A673 (cell line): Measurements from ENCODE around the gene EGLN2. TPM values are rescaled to one million over a fixed set of nuclear protein-coding genes. Genes with fewer than 3 reads are reported as not detected.

Source experiments
- BruUV-seq: library from RNA; stranded (reverse); fragments of 400-500 nt; replicated peaks from 2 replicates; lab custom pipeline; 2021; lab: Mats Ljungman, UMichigan
- CTCF ChIA-PET: fragments of 300-600 bp; sonication (Branson Sonifier 250); formaldehyde crosslinking; loops from one replicate; lab custom pipeline; 2022; ENCODE audit warnings: antibody characterized with exemption; lab: Charles Lee
- POLR2A ChIA-PET: fragments of 300-600 bp; sonication (Branson Sonifier 250); formaldehyde crosslinking; loops from one replicate; lab custom pipeline; 2022; ENCODE audit warnings: antibody characterized with exemption; ENCODE audit not compliant: low non-redundant PET; lab: Charles Lee
- DNase-seq: peaks from one replicate; pipeline ENCODE4 v3.0.0-alpha.2; 2015; ENCODE audit warnings: low spot score
- H3K27ac ChIP-seq: fragments of 200-600 bp; sonication (generic); 2 replicates; pipeline ENCODE4 v1.5.1; 2016; ENCODE audit warnings: mixed run types, low read depth, mild to moderate bottlenecking, mixed read lengths, antibody characterized with exemption, low read length; ENCODE audit not compliant: poor library complexity, severe bottlenecking
- H3K27me3 ChIP-seq: fragments of 200-600 bp; sonication (generic); replicated peaks from 2 replicates; pipeline ENCODE4 v1.6.1; 2017; ENCODE audit warnings: mixed run types, low read depth, mild to moderate bottlenecking, mixed read lengths, antibody characterized with exemption, low read length; ENCODE audit not compliant: insufficient read depth, poor library complexity
- H3K36me3 ChIP-seq: fragments of 200-600 bp; sonication (generic); 2 replicates; pipeline ENCODE4 v1.6.1; 2016; ENCODE audit warnings: mixed run types, mild to moderate bottlenecking, mixed read lengths, antibody characterized with exemption, low read length; ENCODE audit not compliant: insufficient read depth, poor library complexity, severe bottlenecking
- H3K4me1 ChIP-seq: fragments of 200-600 bp; sonication (generic); 2 replicates; pipeline ENCODE4 v1.6.1; 2017; ENCODE audit warnings: mixed run types, mild to moderate bottlenecking, mixed read lengths, antibody characterized with exemption, low read length; ENCODE audit not compliant: insufficient read depth, poor library complexity, severe bottlenecking
- H3K4me3 ChIP-seq: fragments of 200-600 bp; sonication (generic); 2 replicates; pipeline ENCODE4 v1.5.1; 2016; ENCODE audit warnings: low read depth, mixed run types, mild to moderate bottlenecking, mixed read lengths, low read length; ENCODE audit not compliant: poor library complexity, severe bottlenecking
- H3K9me3 ChIP-seq: fragments of 200-600 bp; sonication (generic); 2 replicates; pipeline ENCODE4 v1.6.1; 2016; ENCODE audit warnings: mixed run types, low read depth, mild to moderate bottlenecking, mixed read lengths, antibody characterized with exemption, low read length; ENCODE audit not compliant: poor library complexity, severe bottlenecking
- EZH2 ChIP-seq: fragments of 200-600 bp; sonication (generic); IDR thresholded peaks from 2 replicates; pipeline ENCODE4 v1.6.1; 2017; ENCODE audit warnings: borderline replicate concordance, low read depth, mild to moderate bottlenecking, mixed read lengths, antibody characterized with exemption, low read length; ENCODE audit not compliant: poor library complexity, severe bottlenecking
- intact Hi-C: fragments of 100-400 bp; cut with micrococcal nuclease; formaldehyde crosslinking; loops from one replicate; pipeline ENCODE4 v1.10.0; 2022; ENCODE audit not compliant: unreplicated experiment
- total RNA-seq: library from RNA; stranded (reverse); gene quantifications from 2 replicates; pipeline ENCODE4 v1.2.3, GENCODE V29; 2021
- TF ChIP-seq, protein P1 (sequence below): fragments of 300-800, 200-600 bp; sonication (generic); conservative IDR thresholded peaks from 2 replicates; pipeline ENCODE4 v1.5.1; 2017; ENCODE audit warnings: low read depth, mild to moderate bottlenecking, antibody characterized with exemption, low read length, moderate library complexity, mixed read lengths

The EGLN2 gene
- total RNA-seq, 1 experiment from 2014 or later, result 113 TPM

DNA sequence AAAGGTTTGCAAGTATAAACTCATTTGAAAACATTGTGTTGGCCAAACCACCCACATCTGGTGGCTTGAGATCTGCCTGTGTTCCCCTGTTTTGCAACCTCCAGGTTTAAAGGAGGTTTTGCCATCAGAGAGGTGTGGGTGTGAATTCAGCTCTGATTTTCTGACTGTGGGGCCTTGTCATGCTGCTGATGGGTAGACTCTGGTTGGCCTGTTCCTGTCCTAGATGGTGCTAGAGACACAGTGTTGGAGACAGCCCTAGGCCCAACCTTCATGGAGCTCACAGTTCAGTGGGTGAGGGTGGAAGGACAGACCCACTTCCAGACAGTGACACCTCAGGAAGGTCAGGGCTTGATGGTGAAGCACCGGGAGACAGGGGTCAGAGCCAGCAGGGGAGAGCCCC, 13.5 kb upstream of the EGLN2 start:
- DNase-seq, result no peak
- H3K9me3 ChIP-seq, result no peaks in the 10 kb centered on the region
- ChIA-PET CTCF (no interaction called here), POLR2A (no interaction called here)
- no peaks in the 10 kb centered on the region for H3K4me1 ChIP-seq
- H3K36me3 ChIP-seq, result no peaks in the 10 kb centered on the region
- no TSS peak for BruUV-seq
- no peak overlapping the region for H3K27ac ChIP-seq
- no peak overlapping the region for H3K4me3 ChIP-seq
- no peaks in the 10 kb centered on the region for H3K27me3 ChIP-seq
- intact Hi-C loops, result no loop called here
- no peak for TF ChIP-seq EZH2
- TF ChIP-seq, protein P1, sequence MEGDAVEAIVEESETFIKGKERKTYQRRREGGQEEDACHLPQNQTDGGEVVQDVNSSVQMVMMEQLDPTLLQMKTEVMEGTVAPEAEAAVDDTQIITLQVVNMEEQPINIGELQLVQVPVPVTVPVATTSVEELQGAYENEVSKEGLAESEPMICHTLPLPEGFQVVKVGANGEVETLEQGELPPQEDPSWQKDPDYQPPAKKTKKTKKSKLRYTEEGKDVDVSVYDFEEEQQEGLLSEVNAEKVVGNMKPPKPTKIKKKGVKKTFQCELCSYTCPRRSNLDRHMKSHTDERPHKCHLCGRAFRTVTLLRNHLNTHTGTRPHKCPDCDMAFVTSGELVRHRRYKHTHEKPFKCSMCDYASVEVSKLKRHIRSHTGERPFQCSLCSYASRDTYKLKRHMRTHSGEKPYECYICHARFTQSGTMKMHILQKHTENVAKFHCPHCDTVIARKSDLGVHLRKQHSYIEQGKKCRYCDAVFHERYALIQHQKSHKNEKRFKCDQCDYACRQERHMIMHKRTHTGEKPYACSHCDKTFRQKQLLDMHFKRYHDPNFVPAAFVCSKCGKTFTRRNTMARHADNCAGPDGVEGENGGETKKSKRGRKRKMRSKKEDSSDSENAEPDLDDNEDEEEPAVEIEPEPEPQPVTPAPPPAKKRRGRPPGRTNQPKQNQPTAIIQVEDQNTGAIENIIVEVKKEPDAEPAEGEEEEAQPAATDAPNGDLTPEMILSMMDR, result no peak

DNA sequence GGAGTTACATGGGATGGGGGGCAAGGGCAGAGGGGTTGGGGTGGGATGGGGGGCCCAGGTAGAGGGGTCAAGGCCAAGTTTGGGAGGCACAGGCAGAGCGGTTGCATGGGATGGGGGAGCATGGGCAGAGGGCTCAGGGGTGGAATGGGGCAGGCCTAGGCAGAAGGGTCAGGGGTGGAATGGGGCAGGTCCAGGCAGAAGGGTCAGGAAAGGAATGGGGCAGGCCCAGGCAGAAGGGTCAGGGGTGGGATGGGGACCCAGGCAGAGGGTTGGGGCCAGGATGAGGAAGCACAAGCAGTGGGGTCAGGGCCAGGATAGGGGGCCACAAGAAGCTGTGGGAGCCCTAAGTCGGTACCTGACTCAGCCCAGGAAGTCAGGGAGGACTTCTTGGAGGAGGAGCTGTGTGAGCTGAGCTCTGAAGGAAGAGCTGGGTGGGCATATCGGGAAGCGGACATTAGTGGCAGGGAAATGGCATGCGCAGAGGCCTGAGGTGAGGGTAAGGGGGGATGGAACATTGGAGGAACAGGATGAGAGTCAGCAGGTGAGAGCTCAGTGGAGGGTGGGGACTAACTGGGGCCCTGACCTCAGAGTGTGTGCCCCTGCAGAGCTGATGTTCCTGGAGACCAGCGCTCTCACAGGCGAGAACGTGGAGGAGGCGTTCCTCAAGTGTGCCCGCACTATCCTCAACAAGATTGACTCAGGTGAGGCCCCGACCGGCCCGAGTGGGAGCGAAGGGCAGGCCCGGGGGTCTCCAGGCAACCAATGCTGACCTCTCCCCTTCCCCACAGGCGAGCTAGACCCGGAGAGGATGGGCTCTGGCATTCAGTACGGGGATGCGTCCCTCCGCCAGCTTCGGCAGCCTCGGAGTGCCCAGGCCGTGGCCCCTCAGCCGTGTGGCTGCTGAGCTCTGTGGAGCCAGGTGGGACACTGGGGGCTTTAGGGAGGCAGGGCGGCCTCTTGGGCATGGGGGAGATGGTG, 12.6 kb upstream of the EGLN2 start:
- no peak for TF ChIP-seq EZH2
- TF ChIP-seq, protein P1, result no peak
- Histone ChIP-seq H3K4me1 (no peaks in the 10 kb centered on the region), H3K27ac (no peak overlapping the region), H3K9me3 (no peaks in the 10 kb centered on the region), H3K4me3 (no peak overlapping the region), H3K27me3 (no peaks in the 10 kb centered on the region), H3K36me3 (no peaks in the 10 kb centered on the region)
- BruUV-seq, result no TSS peak
- CTCF ChIA-PET, result no interaction called here
- intact Hi-C loops, result no loop called here
- no peak for DNase-seq
- POLR2A ChIA-PET, result no interaction called here

DNA sequence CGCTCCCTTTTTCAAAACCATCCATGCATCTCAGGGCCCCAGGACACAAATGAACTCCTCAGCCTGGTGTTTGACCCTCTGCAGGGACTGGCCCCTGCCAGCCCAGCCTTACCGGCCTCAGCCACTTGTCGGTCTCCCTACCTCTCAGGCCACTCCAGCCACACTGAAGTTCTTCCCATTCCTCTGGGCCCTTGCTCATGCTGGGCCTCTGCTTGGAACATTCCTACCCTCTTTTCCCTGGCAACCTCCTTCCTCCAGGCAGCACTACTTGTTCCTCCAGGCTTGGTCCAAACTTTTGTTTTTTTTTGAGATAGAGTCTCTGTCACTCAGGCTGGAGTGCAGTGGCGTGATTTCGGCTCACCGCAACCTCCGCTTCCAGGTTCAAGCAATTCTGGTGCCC, 7.6 kb upstream of the EGLN2 start:
- no TSS peak for BruUV-seq
- POLR2A ChIA-PET, result no interaction called here
- Histone ChIP-seq H3K9me3 (no peaks in the 10 kb centered on the region), H3K27ac (no peak overlapping the region), H3K4me3 (no peak overlapping the region), H3K36me3 (no peaks in the 10 kb centered on the region), H3K4me1 (no peaks in the 10 kb centered on the region), H3K27me3 (no peaks in the 10 kb centered on the region)
- DNase-seq, result no peak
- CTCF ChIA-PET, result no interaction called here
- no peak for TF ChIP-seq EZH2
- TF ChIP-seq, protein P1, result no peak
- intact Hi-C loops, result no loop called here
